Measurements from ENCODE around the gene KRTAP10-3.
"Not testable (repeated sequence)": the region's sequence is repeated elsewhere in the genome, so short reads cannot be mapped to it uniquely, and the experiment has no call there.

The KRTAP10-3 gene

GRCh38 chr21:44602463-44602850 lies 43.9 kb upstream of the KRTAP10-3 start:
- no peaks in the 10 kb centered on the region for H4K20me1 ChIP-seq (ENCODE audit: insufficient read depth, low read length)
- H3K4me1 ChIP-seq (ENCODE audit: low read length) = no peaks in the 10 kb centered on the region
- no peaks in the 10 kb centered on the region for H3K9me3 ChIP-seq (ENCODE audit: insufficient read depth, low read length)
- TF ChIP-seq EZH2phosphoT487 (IDR thresholded peaks at IDR 0.05; ENCODE audit: low read depth) (no peak), CTCF (IDR thresholded peaks at IDR 0.05; ENCODE audit: low read depth, low read length) (no peak)
- no peak overlapping the region for H2AFZ ChIP-seq (ENCODE audit: low read depth, low read length)
- H3K4me2 ChIP-seq (ENCODE audit: low read length) = no peak overlapping the region
- no peaks in the 10 kb centered on the region for H3K36me3 ChIP-seq (replicated peaks; ENCODE audit: low read depth, low read length)
- no peak overlapping the region for H3K4me3 ChIP-seq (ENCODE audit: low read length)
- H3K79me2 ChIP-seq (ENCODE audit: low read length) = no peaks in the 10 kb centered on the region
- H3K27me3 ChIP-seq (ENCODE audit: low read depth, low read length) = no peaks in the 10 kb centered on the region; the same call in 1 of the 2 replicates
- H3K27ac ChIP-seq (ENCODE audit: low read length) = no peak overlapping the region
- H3K9ac ChIP-seq (ENCODE audit: low read length) = no peak overlapping the region

- Histone ChIP-seq H3K4me2 (ENCODE audit: low read length) (no peak overlapping the region), H3K27ac (ENCODE audit: low read length) (no peak overlapping the region), H3K9me3 (ENCODE audit: insufficient read depth, low read length) (no peaks in the 10 kb centered on the region), H3K4me1 (ENCODE audit: low read length) (no peaks in the 10 kb centered on the region), H3K79me2 (ENCODE audit: low read length) (no peaks in the 10 kb centered on the region), H3K4me3 (ENCODE audit: low read length) (no peak overlapping the region), H3K27me3 (ENCODE audit: low read depth, low read length) (no peaks in the 10 kb centered on the region; the same call in 1 of the 2 replicates), H2AFZ (ENCODE audit: low read depth, low read length) (no peak overlapping the region), H4K20me1 (ENCODE audit: insufficient read depth, low read length) (no peaks in the 10 kb centered on the region), H3K9ac (ENCODE audit: low read length) (no peak overlapping the region), H3K36me3 (replicated peaks; ENCODE audit: low read depth, low read length) (no peaks in the 10 kb centered on the region)
- no peak for TF ChIP-seq EZH2phosphoT487 (IDR thresholded peaks at IDR 0.05; ENCODE audit: low read depth)
- TF ChIP-seq CTCF (IDR thresholded peaks at IDR 0.05; ENCODE audit: low read depth, low read length) = no peak
Measured at GRCh38 chr21:44601596-44602462, 43.2 kb upstream of the KRTAP10-3 start.

GRCh38 chr21:44601091-44601490 lies 42.5 kb upstream of the KRTAP10-3 start:
- not testable (repeated sequence) for H3K9me3 ChIP-seq (ENCODE audit: insufficient read depth, low read length); H3K27me3 ChIP-seq (ENCODE audit: low read depth, low read length); H3K4me1 ChIP-seq (ENCODE audit: low read length); H3K27ac ChIP-seq (ENCODE audit: low read length); H3K4me3 ChIP-seq (ENCODE audit: low read length); H2AFZ ChIP-seq (ENCODE audit: low read depth, low read length); H3K9ac ChIP-seq (ENCODE audit: low read length); H4K20me1 ChIP-seq (ENCODE audit: insufficient read depth, low read length); H3K36me3 ChIP-seq (replicated peaks; ENCODE audit: low read depth, low read length); H3K4me2 ChIP-seq (ENCODE audit: low read length); H3K79me2 ChIP-seq (ENCODE audit: low read length)

GRCh38 chr21:44600118-44600978 lies 41.8 kb upstream of the KRTAP10-3 start, which contains the start of gene KRTAP10-7:
Gene KRTAP10-7, plus strand, starts transcription at chr21:44600597. Its CDS starts 25 bp downstream, at chr21:44600622.
- not testable (repeated sequence) for H3K27ac ChIP-seq (ENCODE audit: low read length); H3K4me2 ChIP-seq (ENCODE audit: low read length); H4K20me1 ChIP-seq (ENCODE audit: insufficient read depth, low read length); H2AFZ ChIP-seq (ENCODE audit: low read depth, low read length); H3K4me3 ChIP-seq (ENCODE audit: low read length); H3K27me3 ChIP-seq (ENCODE audit: low read depth, low read length); H3K79me2 ChIP-seq (ENCODE audit: low read length); H3K36me3 ChIP-seq (replicated peaks; ENCODE audit: low read depth, low read length); H3K9ac ChIP-seq (ENCODE audit: low read length); H3K4me1 ChIP-seq (ENCODE audit: low read length); H3K9me3 ChIP-seq (ENCODE audit: insufficient read depth, low read length)
